CD4-positive, alpha-beta memory T cell (primary cell): ENCODE data around the gene KARS1. TPM values are rescaled to one million over a fixed set of nuclear protein-coding genes. Genes with fewer than 3 reads are reported as not detected.

Experiments
- CTCF ChIA-PET: fragments of 350-600 bp; sonication (Branson Sonifier 250); formaldehyde crosslinking; loops from one replicate; lab custom pipeline; 2021; ENCODE audit warnings: inconsistent platforms; ENCODE audit not compliant: partially characterized antibody; lab: Charles Lee
- POLR2A ChIA-PET: fragments of 350-600 bp; sonication (Branson Sonifier 250); formaldehyde crosslinking; loops from one replicate; lab custom pipeline; 2021; ENCODE audit not compliant: partially characterized antibody; lab: Charles Lee
- DNase-seq, 5 donors: peaks; one replicate each; pipeline versions ENCODE4 v3.0.0 to v3.0.0-alpha.2; 2020 to 2022; ENCODE audit warnings: mixed read lengths in 1 of 5
- H3K27ac ChIP-seq: one replicate; pipeline ENCODE4 v1.7.0; 2013; ENCODE audit warnings: low read depth, low read length
- H3K27me3 ChIP-seq: 2 replicates; pipeline ENCODE4 v1.7.0; 2013; ENCODE audit warnings: mild to moderate bottlenecking, low read length, moderate library complexity; ENCODE audit not compliant: insufficient read depth
- H3K36me3 ChIP-seq: 2 replicates; pipeline ENCODE4 v1.7.0; 2013; ENCODE audit warnings: mild to moderate bottlenecking, low read length, moderate library complexity; ENCODE audit not compliant: insufficient read depth
- H3K4me1 ChIP-seq: 2 replicates; pipeline ENCODE4 v1.7.0; 2013; ENCODE audit warnings: mild to moderate bottlenecking, low read length, moderate library complexity; ENCODE audit not compliant: insufficient read depth
- H3K4me3 ChIP-seq, 2 donors: one replicate each; pipeline ENCODE4 v1.7.0; 2013; ENCODE audit warnings: low read length in 2 of 2, mild to moderate bottlenecking in 1 of 2
- H3K9me3 ChIP-seq, 2 donors: one replicate each; pipeline ENCODE4 v1.7.0; 2013; ENCODE audit warnings: low read length in 2 of 2, control low read depth in 1 of 2; ENCODE audit not compliant: control insufficient read depth in 1 of 2
- H3K27ac Mint-ChIP-seq, 7 donors: one replicate each; pipeline ENCODE4 v1.8.0; 2020 to 2021; ENCODE audit warnings: mixed read lengths in 7 of 7, mild to moderate bottlenecking in 6 of 7, inconsistent platforms in 3 of 7, moderate library complexity in 3 of 7
- H3K27me3 Mint-ChIP-seq, 2 donors: one replicate each; pipeline ENCODE4 v1.8.0; 2020 to 2021; ENCODE audit warnings: mixed read lengths in 2 of 2
- H3K36me3 Mint-ChIP-seq, 2 donors: one replicate each; pipeline ENCODE4 v1.8.0; 2020 to 2021; ENCODE audit warnings: mixed read lengths in 2 of 2, inconsistent platforms in 1 of 2, mild to moderate bottlenecking in 1 of 2
- H3K4me1 Mint-ChIP-seq, 4 donors: one replicate each; pipeline ENCODE4 v1.8.0; 2020 to 2021; ENCODE audit warnings: mixed read lengths in 4 of 4, mild to moderate bottlenecking in 1 of 4
- H3K4me3 Mint-ChIP-seq, 8 donors: one replicate each; pipeline ENCODE4 v1.8.0; 2020 to 2021; ENCODE audit warnings: mixed read lengths in 8 of 8, mild to moderate bottlenecking in 7 of 8, moderate library complexity in 6 of 8, inconsistent platforms in 3 of 8
- H3K9me3 Mint-ChIP-seq, 8 donors: one replicate each; pipeline ENCODE4 v1.8.0; 2020 to 2021; ENCODE audit warnings: mixed read lengths in 8 of 8, mild to moderate bottlenecking in 5 of 8, inconsistent platforms in 3 of 8, moderate library complexity in 1 of 8
- intact Hi-C: fragments of 100-400 bp; cut with micrococcal nuclease; formaldehyde crosslinking; loops from one replicate; pipeline ENCODE4 v1.15.1; 2023
- polyA plus RNA-seq, 2 donors: library from polyadenylated mRNA; unstranded; fragments of 300-500 nt; fragmentation: Illumina TruSeq; gene quantifications; one replicate each; pipeline ENCODE4 v1.2.3, GENCODE V29; 2021
- total RNA-seq, 2 experiments: library from RNA; stranded (reverse); gene quantifications; one replicate each; pipeline ENCODE4 v1.2.3, GENCODE V29; 2021

KARS1 gene
- total and polyA plus RNA-seq, 4 experiments from 2014 or later = 120 to 306 (median 191) TPM

- ChIA-PET POLR2A (interaction anchor here (0.9 to 9.6 kb wide), 7 partner anchors 10 to 104 kb away, joined by 3 to 293 read pairs (median 8); partner anchors contain the start of genes GABARAPL2, KARS1 and TERF2IP), CTCF (interaction anchor here (0.6 to 3.3 kb wide), 16 partner anchors 9 to 156 kb away, joined by 3 to 19 read pairs (median 6); partner anchors contain the start of genes KARS1, TERF2IP, TMEM170A and TMEM231)
- Mint-ChIP-seq H3K9me3 (peaks cover 0 to 7% (median 0%) of the 10 kb centered on the region in 8 donors), H3K27ac (peak overlapping the region; percentile 90 to 99 (median 98)), H3K36me3 (peaks cover 23 to 47% of the 10 kb centered on the region in 2 donors), H3K4me1 (peaks cover 41 to 81% (median 53%) of the 10 kb centered on the region in 4 donors), H3K27me3 (peaks cover 0 to 3% of the 10 kb centered on the region in 2 donors), H3K4me3 (peak overlapping the region; percentile 0 to 98 (median 97))
- peak; percentile 59 to 88 (median 64) for DNase-seq
- no peaks in the 10 kb centered on the region for H3K9me3 ChIP-seq
- intact Hi-C loops = loop anchor here (1.0 kb wide), 1 partner anchor 99 kb away; no protein-coding TSS in a partner anchor
- peaks cover 70% of the 10 kb centered on the region for H3K4me1 ChIP-seq
- no peaks in the 10 kb centered on the region for H3K27me3 ChIP-seq
- H3K4me3 ChIP-seq = peak overlapping the region in 1 of 2 donors; percentile 1
- H3K27ac ChIP-seq = peak overlapping the region; percentile 96
- peaks cover 5% of the 10 kb centered on the region for H3K36me3 ChIP-seq
Observed at GRCh38 chr16:75620326-75621169, 26.9 kb downstream of the KARS1 start.

DNA sequence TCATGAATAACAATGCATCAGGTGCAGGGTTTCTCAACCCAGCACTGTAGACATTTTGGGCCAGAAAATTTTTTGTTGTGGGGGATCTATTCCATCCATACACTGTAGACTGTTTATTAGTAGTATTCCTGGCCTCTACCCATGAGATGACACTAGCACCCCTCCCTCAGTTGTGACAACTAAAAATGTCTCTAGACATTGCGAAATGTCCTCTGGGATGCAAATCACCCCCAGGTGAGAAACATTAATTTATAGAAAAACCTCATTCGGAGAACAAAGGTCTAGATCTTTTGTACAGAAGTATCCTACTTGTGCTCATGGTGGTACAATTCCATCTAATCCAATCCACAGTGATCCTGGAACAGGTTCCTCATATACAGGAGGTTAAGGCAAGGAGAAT is 28.7 kb downstream of the KARS1 start:
- no peak overlapping the region for H3K27ac ChIP-seq
- POLR2A ChIA-PET = interaction anchor here (1.2 to 9.6 kb wide), 4 partner anchors 10 to 185 kb away, joined by 3 to 293 read pairs (median 37); partner anchors contain the start of genes CFDP1, GABARAPL2, KARS1 and TERF2IP
- intact Hi-C loops = no loop called here

DNA sequence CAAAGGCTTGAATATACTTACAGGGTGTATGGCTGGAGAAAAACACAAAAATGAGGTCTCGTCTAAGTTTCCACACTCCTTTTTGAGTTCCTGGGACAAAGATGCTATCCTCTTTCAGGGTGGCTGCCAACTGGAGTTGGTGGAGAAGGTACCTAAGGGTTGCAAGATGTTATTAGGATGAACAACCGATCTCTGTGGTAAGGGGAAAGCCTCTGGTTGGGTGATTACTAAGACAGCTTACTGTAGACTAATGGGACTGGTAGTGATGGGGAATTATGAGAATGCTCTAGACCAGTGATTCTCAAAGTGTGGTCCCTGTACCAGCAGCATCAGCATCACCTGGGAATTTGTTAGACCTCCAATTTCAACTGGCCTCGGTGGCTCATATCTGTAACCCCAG is 30.3 kb downstream of the KARS1 start:
- DNase-seq = no peak
- Histone ChIP-seq H3K36me3 (peaks cover 11% of the 10 kb centered on the region), H3K4me1 (peaks cover 72% of the 10 kb centered on the region), H3K27me3 (no peaks in the 10 kb centered on the region), H3K27ac (peak overlapping the region; percentile 57), H3K4me3 (no peak overlapping the region), H3K9me3 (no peaks in the 10 kb centered on the region)
- Mint-ChIP-seq H3K36me3 (peaks cover 40 to 54% of the 10 kb centered on the region in 2 donors), H3K27me3 (no peaks in the 10 kb centered on the region), H3K4me1 (peaks cover 39 to 66% (median 52%) of the 10 kb centered on the region in 4 donors), H3K9me3 (no peaks in the 10 kb centered on the region), H3K27ac (peak overlapping the region; percentile 59 to 97 (median 94)), H3K4me3 (peak overlapping the region; percentile 57 to 84 (median 74))
- CTCF ChIA-PET = interaction anchor here (1.3 to 3.3 kb wide), 2 partner anchors 10 to 100 kb away, joined by 3 to 12 read pairs; no protein-coding TSS in a partner anchor
- intact Hi-C loops = no loop called here
- POLR2A ChIA-PET = interaction anchor here (1.7 to 9.6 kb wide), 3 partner anchors 31 to 51 kb away, joined by 3 to 293 read pairs (median 69); partner anchors contain the start of genes GABARAPL2, KARS1 and TERF2IP

More for the DNA sequence above, 28.7 kb downstream of the KARS1 start:
- DNase-seq = no peak
- CTCF ChIA-PET = interaction anchor here (1.3 to 3.3 kb wide), 9 partner anchors 12 to 147 kb away, joined by 3 to 12 read pairs (median 5); partner anchors contain the start of genes GABARAPL2, KARS1 and TERF2IP
- peaks cover 81% of the 10 kb centered on the region for H3K4me1 ChIP-seq
- H3K4me3 ChIP-seq = no peak overlapping the region
- H3K27me3 ChIP-seq = no peaks in the 10 kb centered on the region
- H3K36me3 Mint-ChIP-seq = peaks cover 30 to 50% of the 10 kb centered on the region in 2 donors
- peak overlapping the region in 1 of 8 donors; percentile 38 for H3K4me3 Mint-ChIP-seq
- H3K9me3 ChIP-seq = no peaks in the 10 kb centered on the region
- peaks cover 42 to 81% (median 57%) of the 10 kb centered on the region in 4 donors for H3K4me1 Mint-ChIP-seq
- peaks cover 0 to 4% (median 0%) of the 10 kb centered on the region in 8 donors for H3K9me3 Mint-ChIP-seq
- peaks cover 5% of the 10 kb centered on the region for H3K36me3 ChIP-seq
- peak overlapping the region in 6 of 7 donors; percentile 38 to 87 (median 54) for H3K27ac Mint-ChIP-seq
- peaks cover 0 to 3% of the 10 kb centered on the region in 2 donors for H3K27me3 Mint-ChIP-seq

- intact Hi-C loops = no loop called here
- H3K4me1 Mint-ChIP-seq = peaks cover 37 to 60% (median 48%) of the 10 kb centered on the region in 4 donors
- no peaks in the 10 kb centered on the region for H3K27me3 ChIP-seq
- H3K36me3 Mint-ChIP-seq = peaks cover 42 to 55% of the 10 kb centered on the region in 2 donors
- peaks cover 66% of the 10 kb centered on the region for H3K4me1 ChIP-seq
- no peaks in the 10 kb centered on the region for H3K9me3 Mint-ChIP-seq
- no peaks in the 10 kb centered on the region for H3K27me3 Mint-ChIP-seq
- CTCF ChIA-PET = interaction anchor here (1.2 to 2.2 kb wide), 7 partner anchors 10 to 383 kb away, joined by 3 to 11 read pairs (median 4); partner anchors contain the start of genes KARS1 and TERF2IP
- H3K4me3 Mint-ChIP-seq = peak overlapping the region; percentile 57 to 84 (median 74)
- DNase-seq = peak in 4 of 5 donors; percentile 28 to 51 (median 36)
- H3K9me3 ChIP-seq = no peaks in the 10 kb centered on the region
- no peak overlapping the region for H3K4me3 ChIP-seq
- H3K36me3 ChIP-seq = peaks cover 15% of the 10 kb centered on the region
- peak overlapping the region; percentile 57 for H3K27ac ChIP-seq
- peak overlapping the region; percentile 85 to 97 (median 94) for H3K27ac Mint-ChIP-seq
- POLR2A ChIA-PET = interaction anchor here (0.9 to 9.6 kb wide), 5 partner anchors 9 to 151 kb away, joined by 3 to 293 read pairs (median 3); partner anchors contain the start of genes GABARAPL2, KARS1, TERF2IP and TMEM170A
Observed at GRCh38 chr16:75616521-75617010, 30.9 kb downstream of the KARS1 start.

GRCh38 chr16:75615619-75616018 is 31.8 kb downstream of the KARS1 start:
- Mint-ChIP-seq H3K27ac (peak overlapping the region; percentile 85 to 97 (median 94)), H3K9me3 (no peaks in the 10 kb centered on the region), H3K4me1 (peaks cover 29 to 51% (median 40%) of the 10 kb centered on the region in 4 donors), H3K27me3 (no peaks in the 10 kb centered on the region), H3K36me3 (peaks cover 42 to 53% of the 10 kb centered on the region in 2 donors), H3K4me3 (peak overlapping the region in 5 of 8 donors; percentile 59 to 84 (median 74))
- H3K36me3 ChIP-seq = peaks cover 15% of the 10 kb centered on the region
- intact Hi-C loops = no loop called here
- ChIA-PET POLR2A (interaction anchor here (0.9 to 9.6 kb wide), 5 partner anchors 8 to 150 kb away, joined by 3 to 293 read pairs (median 3); partner anchors contain the start of genes GABARAPL2, KARS1, TERF2IP and TMEM170A), CTCF (interaction anchor here (0.6 to 2.2 kb wide), 11 partner anchors 9 to 382 kb away, joined by 3 to 11 read pairs (median 4); partner anchors contain the start of genes KARS1 and TERF2IP)
- no peak overlapping the region for H3K4me3 ChIP-seq
- H3K9me3 ChIP-seq = no peaks in the 10 kb centered on the region
- H3K27me3 ChIP-seq = no peaks in the 10 kb centered on the region
- peaks cover 57% of the 10 kb centered on the region for H3K4me1 ChIP-seq
- no peak for DNase-seq
- H3K27ac ChIP-seq = peak overlapping the region; percentile 57

- H3K4me1 ChIP-seq = peaks cover 44% of the 10 kb centered on the region
- Mint-ChIP-seq H3K9me3 (no peaks in the 10 kb centered on the region), H3K36me3 (peaks cover 36 to 59% of the 10 kb centered on the region in 2 donors), H3K27ac (peak overlapping the region in 6 of 7 donors; percentile 11 to 85 (median 38)), H3K4me1 (peaks cover 22 to 41% (median 32%) of the 10 kb centered on the region in 4 donors), H3K27me3 (no peaks in the 10 kb centered on the region), H3K4me3 (peak overlapping the region in 2 of 8 donors; percentile 54 to 57)
- intact Hi-C loops = no loop called here
- POLR2A ChIA-PET = interaction anchor here (1.1 to 9.6 kb wide), 3 partner anchors 17 to 47 kb away, joined by 3 to 293 read pairs (median 13); partner anchors contain the start of genes GABARAPL2, KARS1 and TERF2IP
- no peak overlapping the region for H3K4me3 ChIP-seq
- H3K36me3 ChIP-seq = peaks cover 18% of the 10 kb centered on the region
- DNase-seq = no peak
- no peak overlapping the region for H3K27ac ChIP-seq
- H3K27me3 ChIP-seq = no peaks in the 10 kb centered on the region
- CTCF ChIA-PET = interaction anchor here (0.6 to 2.2 kb wide), 3 partner anchors 33 to 503 kb away, joined by 3 to 11 read pairs (median 5); partner anchors contain the start of genes KARS1 and TERF2IP
- H3K9me3 ChIP-seq = no peaks in the 10 kb centered on the region
Observed at GRCh38 chr16:75614066-75614897, 33.2 kb downstream of the KARS1 start.
